Ascending aorta (tissue), 2 donors: Measurements from ENCODE around the gene GEN1. TPM values are rescaled to one million over a fixed set of nuclear protein-coding genes. Genes with fewer than 3 reads are reported as not detected.

ENCODE experiments used
- DNase-seq, 2 donors: peaks; one replicate each; pipeline ENCODE4 v3.0.0-alpha.2; 2019; ENCODE audit warnings: low spot score in 2 of 2
- H3K27ac ChIP-seq, 2 donors: fragments of 200-600 bp; sonication (generic); one replicate each; pipeline ENCODE4 v1.5.1; 2016 to 2017; ENCODE audit warnings: mild to moderate bottlenecking in 1 of 2
- H3K27me3 ChIP-seq: fragments of 200-600 bp; sonication (generic); one replicate; pipeline ENCODE4 v1.5.1; 2017
- H3K36me3 ChIP-seq, 2 donors: fragments of 200-600 bp; sonication (generic); one replicate each; pipeline ENCODE4 v1.5.1; 2016
- H3K4me1 ChIP-seq, 2 donors: fragments of 200-600 bp; sonication (generic); one replicate each; pipeline ENCODE4 v1.5.1; 2016 to 2017; ENCODE audit warnings: mild to moderate bottlenecking in 1 of 2
- H3K4me3 ChIP-seq, 2 donors: fragments of 200-600 bp; sonication (generic); one replicate each; pipeline ENCODE4 v1.5.1; 2016 to 2017; ENCODE audit warnings: mild to moderate bottlenecking in 1 of 2
- H3K9me3 ChIP-seq, 2 donors: fragments of 200-600 bp; sonication (generic); one replicate each; pipeline ENCODE4 v1.5.1; 2016
- intact Hi-C: fragments of 100-400 bp; cut with DNase I; formaldehyde crosslinking; loops from one replicate; pipeline ENCODE4 v1.15.1; 2023
- total RNA-seq: library from RNA; depleted of rRNA; stranded (reverse); fragments of >200 nt; gene quantifications from one replicate; pipeline ENCODE4 v1.1.0, GENCODE V29; 2016
- TF ChIP-seq, protein P1 (sequence below), 3 experiments: fragments of 200-600 bp in 2 of 3; fragments of 450-650 bp in 1 of 3; sonication (generic) in 2 of 3; IDR thresholded peaks; one replicate each; pipeline ENCODE4 v1.5.1; 2016 to 2019; ENCODE audit warnings: antibody characterized with exemption in 3 of 3, mild to moderate bottlenecking in 1 of 3, moderate library complexity in 1 of 3

Gene GEN1
- total RNA-seq, 1 donor from 2014 or later = not detected

DNA sequence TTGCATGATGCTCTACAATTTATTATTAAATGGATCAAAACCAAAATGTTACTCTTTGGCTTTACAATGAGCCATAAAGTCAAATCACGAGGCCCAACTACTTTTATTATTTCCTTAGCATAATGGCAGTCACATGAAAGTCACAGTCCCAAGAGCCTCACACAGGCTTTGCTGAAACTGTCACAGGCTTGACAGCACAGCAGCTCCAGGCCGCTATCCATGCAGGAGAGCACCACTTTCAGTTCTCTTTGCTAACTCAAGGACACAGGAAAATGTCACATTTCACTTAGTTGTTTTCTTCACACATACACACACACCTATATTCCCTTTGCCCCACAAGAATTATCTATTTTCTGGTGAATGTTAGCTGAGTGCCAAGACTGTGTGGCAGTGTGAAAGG lies 51.2 kb downstream of the GEN1 start:
- H3K36me3 ChIP-seq = no peaks in the 10 kb centered on the region
- intact Hi-C loops = no loop called here
- DNase-seq = no peak
- no peaks in the 10 kb centered on the region for H3K27me3 ChIP-seq
- TF ChIP-seq, protein P1, sequence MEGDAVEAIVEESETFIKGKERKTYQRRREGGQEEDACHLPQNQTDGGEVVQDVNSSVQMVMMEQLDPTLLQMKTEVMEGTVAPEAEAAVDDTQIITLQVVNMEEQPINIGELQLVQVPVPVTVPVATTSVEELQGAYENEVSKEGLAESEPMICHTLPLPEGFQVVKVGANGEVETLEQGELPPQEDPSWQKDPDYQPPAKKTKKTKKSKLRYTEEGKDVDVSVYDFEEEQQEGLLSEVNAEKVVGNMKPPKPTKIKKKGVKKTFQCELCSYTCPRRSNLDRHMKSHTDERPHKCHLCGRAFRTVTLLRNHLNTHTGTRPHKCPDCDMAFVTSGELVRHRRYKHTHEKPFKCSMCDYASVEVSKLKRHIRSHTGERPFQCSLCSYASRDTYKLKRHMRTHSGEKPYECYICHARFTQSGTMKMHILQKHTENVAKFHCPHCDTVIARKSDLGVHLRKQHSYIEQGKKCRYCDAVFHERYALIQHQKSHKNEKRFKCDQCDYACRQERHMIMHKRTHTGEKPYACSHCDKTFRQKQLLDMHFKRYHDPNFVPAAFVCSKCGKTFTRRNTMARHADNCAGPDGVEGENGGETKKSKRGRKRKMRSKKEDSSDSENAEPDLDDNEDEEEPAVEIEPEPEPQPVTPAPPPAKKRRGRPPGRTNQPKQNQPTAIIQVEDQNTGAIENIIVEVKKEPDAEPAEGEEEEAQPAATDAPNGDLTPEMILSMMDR (IDR thresholded peaks at IDR 0.05) = no peak
- H3K4me1 ChIP-seq = no peaks in the 10 kb centered on the region
- no peaks in the 10 kb centered on the region for H3K9me3 ChIP-seq
- H3K27ac ChIP-seq = no peak overlapping the region
- no peak overlapping the region for H3K4me3 ChIP-seq

DNA sequence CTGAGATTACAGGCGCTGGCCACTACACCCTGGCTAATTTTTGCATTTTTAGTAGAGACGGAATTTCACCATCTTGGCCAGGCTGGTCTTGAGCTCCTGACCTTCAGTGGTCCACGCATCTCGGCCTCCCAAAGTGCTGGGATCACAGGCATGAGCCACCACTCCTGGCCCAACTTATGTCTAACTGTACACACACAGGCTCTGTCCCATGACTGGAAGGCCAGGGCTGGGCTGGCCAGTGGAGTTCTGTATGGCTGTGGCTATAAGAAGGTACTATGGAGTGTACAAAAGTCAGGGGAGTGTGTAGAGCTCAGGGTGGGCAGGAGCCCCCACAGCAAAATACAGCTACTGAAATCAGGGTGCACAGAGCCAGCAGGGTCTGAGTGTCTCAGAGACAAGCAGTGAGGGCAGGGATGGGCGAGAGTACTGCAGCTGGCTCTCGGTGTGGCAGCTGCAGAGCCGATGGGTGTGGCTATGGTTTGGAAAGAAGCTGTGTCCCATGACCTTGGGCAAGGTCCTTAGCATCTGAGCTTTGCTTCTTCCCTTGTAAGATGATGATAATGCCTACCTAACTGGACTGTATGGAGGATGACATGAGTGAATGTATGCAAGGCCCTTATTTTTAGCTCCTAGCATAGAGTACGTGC lies 51.9 kb downstream of the GEN1 start:
- H3K4me3 ChIP-seq = no peak overlapping the region
- TF ChIP-seq, protein P1 (IDR thresholded peaks at IDR 0.05) = no peak
- intact Hi-C loops = no loop called here
- H3K9me3 ChIP-seq = no peaks in the 10 kb centered on the region
- no peaks in the 10 kb centered on the region for H3K4me1 ChIP-seq
- DNase-seq = no peak
- no peak overlapping the region for H3K27ac ChIP-seq
- H3K36me3 ChIP-seq = no peaks in the 10 kb centered on the region
- no peaks in the 10 kb centered on the region for H3K27me3 ChIP-seq

DNA sequence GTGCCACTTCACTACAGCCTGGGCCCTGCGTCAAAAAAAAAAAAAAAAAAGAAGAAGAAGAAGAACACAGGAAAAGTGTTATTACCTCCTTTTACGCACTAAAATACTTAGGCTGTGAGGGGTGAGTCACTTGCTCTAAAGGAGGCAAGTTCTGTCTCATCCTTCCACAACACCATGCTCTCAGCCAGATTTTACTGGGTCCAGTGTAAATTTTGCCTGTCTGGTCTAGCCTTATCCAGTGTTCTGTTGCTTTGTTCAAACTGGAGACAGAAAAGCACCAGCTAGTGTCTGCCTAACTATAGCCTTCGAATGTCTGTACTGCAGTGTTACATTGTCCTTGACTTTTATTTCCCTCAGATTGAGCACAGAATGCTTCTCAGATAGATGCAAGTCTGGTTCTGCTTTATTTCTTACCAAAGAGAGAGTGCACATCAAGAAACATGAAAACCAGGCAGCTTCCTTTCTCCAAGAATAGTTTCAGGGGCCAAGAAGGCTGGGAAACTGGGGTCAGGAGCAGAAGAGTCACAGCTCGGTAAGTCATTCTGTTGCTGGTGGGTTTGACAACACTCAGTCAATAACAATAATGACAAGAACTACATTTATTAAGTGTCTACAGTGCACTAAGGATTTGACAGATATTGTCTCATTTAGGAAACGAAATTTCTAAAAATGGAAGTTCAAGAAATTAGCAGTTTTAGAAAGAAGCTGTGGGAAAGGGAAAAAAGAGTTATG lies 59.2 kb downstream of the GEN1 start:
- H3K27me3 ChIP-seq = no peaks in the 10 kb centered on the region
- no peaks in the 10 kb centered on the region for H3K36me3 ChIP-seq
- intact Hi-C loops = no loop called here
- TF ChIP-seq, protein P1 (IDR thresholded peaks at IDR 0.05) = no peak
- H3K4me1 ChIP-seq = no peaks in the 10 kb centered on the region
- no peak for DNase-seq
- H3K27ac ChIP-seq = peak overlapping the region; percentile 67 to 72
- no peaks in the 10 kb centered on the region for H3K9me3 ChIP-seq
- no peak overlapping the region for H3K4me3 ChIP-seq

DNA sequence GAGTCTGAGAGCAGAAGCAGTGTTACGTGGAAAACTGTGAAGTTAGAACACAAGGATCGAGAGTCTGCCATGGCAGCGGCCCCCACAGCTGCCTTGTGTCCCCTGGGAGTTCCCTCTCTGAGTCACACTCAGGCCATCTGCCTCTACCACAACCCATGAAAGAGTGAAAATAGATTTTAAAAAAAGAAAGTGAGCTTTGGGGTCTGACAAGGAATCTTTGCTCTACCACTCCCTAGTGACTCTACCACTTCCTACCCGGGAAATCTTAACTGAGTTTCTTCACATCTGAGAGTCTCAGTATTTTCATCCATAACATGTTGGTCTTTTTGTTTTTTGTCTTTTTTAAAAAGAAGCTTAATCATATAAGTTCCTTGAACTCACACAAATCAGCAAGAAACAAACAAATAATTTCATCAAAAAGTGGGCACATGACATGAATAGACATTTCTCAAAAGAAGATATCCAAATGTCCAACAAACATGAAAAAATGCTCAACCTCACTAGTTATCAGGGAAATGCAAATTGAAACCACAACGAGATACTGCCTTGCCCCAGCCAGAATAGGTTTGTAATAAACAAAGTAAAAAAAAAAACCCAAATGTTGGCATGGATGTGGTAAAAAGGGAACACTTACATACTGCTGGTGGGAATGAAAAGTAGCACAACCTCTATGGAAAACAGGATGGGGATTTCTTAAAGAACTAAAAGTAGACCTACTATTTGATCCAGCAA lies 60.0 kb downstream of the GEN1 start:
- H3K4me1 ChIP-seq = no peaks in the 10 kb centered on the region
- TF ChIP-seq, protein P1 (IDR thresholded peaks at IDR 0.05) = no peak
- no peak for DNase-seq
- intact Hi-C loops = no loop called here
- no peaks in the 10 kb centered on the region for H3K36me3 ChIP-seq
- no peaks in the 10 kb centered on the region for H3K9me3 ChIP-seq
- no peak overlapping the region for H3K4me3 ChIP-seq
- peak overlapping the region; percentile 67 to 72 for H3K27ac ChIP-seq
- no peaks in the 10 kb centered on the region for H3K27me3 ChIP-seq

DNA sequence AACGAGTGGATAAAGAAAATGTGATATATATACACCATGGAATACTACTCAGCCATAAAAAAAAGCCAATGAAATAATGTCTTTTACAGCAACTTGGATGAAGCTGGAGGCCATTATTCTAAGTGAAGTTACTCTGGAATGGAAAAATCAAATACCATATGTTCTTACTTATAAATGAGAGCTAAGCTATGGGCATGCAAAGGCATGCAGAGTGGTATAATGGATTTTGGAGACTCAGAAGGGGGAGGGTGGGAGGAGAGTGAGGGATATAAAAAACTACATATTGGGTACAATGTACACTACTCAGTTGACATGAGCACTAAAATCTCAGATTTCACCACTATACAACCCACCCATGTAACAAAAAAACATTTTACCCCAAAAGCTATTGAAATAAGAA lies 60.7 kb downstream of the GEN1 start:
- Histone ChIP-seq H3K36me3 (no peaks in the 10 kb centered on the region), H3K4me3 (no peak overlapping the region), H3K9me3 (no peaks in the 10 kb centered on the region), H3K27me3 (no peaks in the 10 kb centered on the region), H3K27ac (no peak overlapping the region), H3K4me1 (no peaks in the 10 kb centered on the region)
- intact Hi-C loops = no loop called here
- DNase-seq = no peak
- TF ChIP-seq, protein P1 (IDR thresholded peaks at IDR 0.05) = no peak
